ENCODE results near the gene MRPL18.
"Not testable (repeated sequence)": the region's sequence is repeated elsewhere in the genome, so short reads cannot be mapped to it uniquely, and the experiment has no call there.

MRPL18 gene

DNA sequence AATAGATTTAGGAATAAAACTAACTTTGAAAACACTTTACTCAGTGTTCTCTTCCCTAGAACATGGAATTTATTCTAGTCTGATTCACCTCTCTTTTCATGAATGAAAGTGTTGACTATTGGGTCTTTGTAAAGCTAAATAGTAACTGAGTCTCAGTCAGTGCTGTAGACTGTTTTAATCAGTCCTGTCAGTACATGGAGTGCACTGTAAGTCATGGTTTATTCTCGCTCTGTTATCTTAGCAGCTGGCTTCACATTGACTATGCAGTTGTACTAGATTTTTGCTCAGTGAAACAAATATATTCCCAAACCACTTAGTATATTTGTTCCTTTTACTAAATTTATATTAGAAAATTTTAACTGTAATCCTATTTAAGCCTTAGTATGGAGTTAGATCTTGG is 43.5 kb upstream of the MRPL18 start:
- Histone ChIP-seq H3K4me3 (replicated peaks; ENCODE audit: insufficient read depth, low read length) (no peak overlapping the region), H3K27ac (replicated peaks) (no peak overlapping the region), H3K27me3 (ENCODE audit: insufficient read depth, poor library complexity, severe bottlenecking) (no peaks in the 10 kb centered on the region)
- TF ChIP-seq, protein P1, sequence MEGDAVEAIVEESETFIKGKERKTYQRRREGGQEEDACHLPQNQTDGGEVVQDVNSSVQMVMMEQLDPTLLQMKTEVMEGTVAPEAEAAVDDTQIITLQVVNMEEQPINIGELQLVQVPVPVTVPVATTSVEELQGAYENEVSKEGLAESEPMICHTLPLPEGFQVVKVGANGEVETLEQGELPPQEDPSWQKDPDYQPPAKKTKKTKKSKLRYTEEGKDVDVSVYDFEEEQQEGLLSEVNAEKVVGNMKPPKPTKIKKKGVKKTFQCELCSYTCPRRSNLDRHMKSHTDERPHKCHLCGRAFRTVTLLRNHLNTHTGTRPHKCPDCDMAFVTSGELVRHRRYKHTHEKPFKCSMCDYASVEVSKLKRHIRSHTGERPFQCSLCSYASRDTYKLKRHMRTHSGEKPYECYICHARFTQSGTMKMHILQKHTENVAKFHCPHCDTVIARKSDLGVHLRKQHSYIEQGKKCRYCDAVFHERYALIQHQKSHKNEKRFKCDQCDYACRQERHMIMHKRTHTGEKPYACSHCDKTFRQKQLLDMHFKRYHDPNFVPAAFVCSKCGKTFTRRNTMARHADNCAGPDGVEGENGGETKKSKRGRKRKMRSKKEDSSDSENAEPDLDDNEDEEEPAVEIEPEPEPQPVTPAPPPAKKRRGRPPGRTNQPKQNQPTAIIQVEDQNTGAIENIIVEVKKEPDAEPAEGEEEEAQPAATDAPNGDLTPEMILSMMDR (IDR thresholded peaks at IDR 0.05; ENCODE audit: insufficient read depth, low read length): no peak
- TF ChIP-seq GABPA (IDR thresholded peaks at IDR 0.05; ENCODE audit: low read depth) (no peak), POLR2AphosphoS5 (IDR thresholded peaks at IDR 0.05; ENCODE audit: low read depth) (no peak), SPI1 (IDR thresholded peaks at IDR 0.05; ENCODE audit: borderline replicate concordance, low read depth) (no peak)
- TF ChIP-seq, protein P2, sequence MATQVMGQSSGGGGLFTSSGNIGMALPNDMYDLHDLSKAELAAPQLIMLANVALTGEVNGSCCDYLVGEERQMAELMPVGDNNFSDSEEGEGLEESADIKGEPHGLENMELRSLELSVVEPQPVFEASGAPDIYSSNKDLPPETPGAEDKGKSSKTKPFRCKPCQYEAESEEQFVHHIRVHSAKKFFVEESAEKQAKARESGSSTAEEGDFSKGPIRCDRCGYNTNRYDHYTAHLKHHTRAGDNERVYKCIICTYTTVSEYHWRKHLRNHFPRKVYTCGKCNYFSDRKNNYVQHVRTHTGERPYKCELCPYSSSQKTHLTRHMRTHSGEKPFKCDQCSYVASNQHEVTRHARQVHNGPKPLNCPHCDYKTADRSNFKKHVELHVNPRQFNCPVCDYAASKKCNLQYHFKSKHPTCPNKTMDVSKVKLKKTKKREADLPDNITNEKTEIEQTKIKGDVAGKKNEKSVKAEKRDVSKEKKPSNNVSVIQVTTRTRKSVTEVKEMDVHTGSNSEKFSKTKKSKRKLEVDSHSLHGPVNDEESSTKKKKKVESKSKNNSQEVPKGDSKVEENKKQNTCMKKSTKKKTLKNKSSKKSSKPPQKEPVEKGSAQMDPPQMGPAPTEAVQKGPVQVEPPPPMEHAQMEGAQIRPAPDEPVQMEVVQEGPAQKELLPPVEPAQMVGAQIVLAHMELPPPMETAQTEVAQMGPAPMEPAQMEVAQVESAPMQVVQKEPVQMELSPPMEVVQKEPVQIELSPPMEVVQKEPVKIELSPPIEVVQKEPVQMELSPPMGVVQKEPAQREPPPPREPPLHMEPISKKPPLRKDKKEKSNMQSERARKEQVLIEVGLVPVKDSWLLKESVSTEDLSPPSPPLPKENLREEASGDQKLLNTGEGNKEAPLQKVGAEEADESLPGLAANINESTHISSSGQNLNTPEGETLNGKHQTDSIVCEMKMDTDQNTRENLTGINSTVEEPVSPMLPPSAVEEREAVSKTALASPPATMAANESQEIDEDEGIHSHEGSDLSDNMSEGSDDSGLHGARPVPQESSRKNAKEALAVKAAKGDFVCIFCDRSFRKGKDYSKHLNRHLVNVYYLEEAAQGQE (IDR thresholded peaks at IDR 0.05; ENCODE audit: insufficient replicate concordance, low read depth): no peak
- DNase-seq (ENCODE audit: low read depth in 1 of 2, low spot score in 1 of 2): no peak

DNA sequence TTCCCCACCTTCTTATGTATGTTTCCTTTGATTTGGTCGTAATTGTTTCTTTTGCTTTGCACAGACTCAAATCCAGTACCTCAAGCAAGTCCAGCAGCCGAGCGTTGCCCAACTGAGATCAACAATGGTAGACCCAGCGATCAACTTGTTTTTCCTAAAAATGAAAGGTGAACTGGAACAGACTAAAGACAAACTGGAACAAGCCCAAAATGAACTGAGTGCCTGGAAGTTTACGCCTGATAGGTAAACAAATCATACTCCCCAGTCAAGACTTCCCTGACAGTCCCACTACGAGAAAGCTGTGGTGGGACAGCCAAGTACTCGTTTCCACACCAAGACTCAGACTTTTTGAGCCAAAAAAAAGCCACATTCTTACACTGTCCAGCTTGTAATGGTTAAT is 42.1 kb upstream of the MRPL18 start:
- not testable (repeated sequence) for DNase-seq (ENCODE audit: low read depth in 1 of 2, low spot score in 1 of 2); H3K4me3 ChIP-seq (replicated peaks; ENCODE audit: insufficient read depth, low read length); H3K27ac ChIP-seq (replicated peaks); H3K27me3 ChIP-seq (ENCODE audit: insufficient read depth, poor library complexity, severe bottlenecking)

DNA sequence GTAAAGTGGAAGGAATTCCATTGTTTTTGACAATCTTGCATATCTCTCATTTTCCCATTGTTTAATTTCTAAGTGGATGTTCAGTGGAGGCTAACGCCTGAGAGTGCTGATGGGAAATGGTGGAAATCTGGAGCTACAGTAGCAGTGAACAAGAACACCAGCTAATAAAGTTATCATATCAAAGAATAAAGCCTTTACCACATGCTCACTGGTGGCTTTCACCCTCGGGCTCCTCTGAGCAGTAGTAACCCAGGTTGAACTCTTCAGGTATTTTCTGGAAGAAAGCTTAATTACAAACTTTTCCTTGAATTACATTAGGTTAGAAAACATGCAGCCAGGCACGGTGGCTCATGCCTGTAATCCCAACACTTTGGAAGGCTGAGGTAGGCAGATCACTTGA is 38.8 kb upstream of the MRPL18 start:
- no peak overlapping the region for H3K27ac ChIP-seq (replicated peaks)
- TF ChIP-seq SPI1 (IDR thresholded peaks at IDR 0.05; ENCODE audit: borderline replicate concordance, low read depth) (no peak), POLR2AphosphoS5 (IDR thresholded peaks at IDR 0.05; ENCODE audit: low read depth) (0 out of 2 replicates have a peak, but pooled peaks have one; percentile 21)
- TF ChIP-seq, protein P1 (IDR thresholded peaks at IDR 0.05; ENCODE audit: insufficient read depth, low read length): no peak
- DNase-seq (ENCODE audit: low read depth in 1 of 2, low spot score in 1 of 2): no peak
- H3K4me3 ChIP-seq (replicated peaks; ENCODE audit: insufficient read depth, low read length): no peak overlapping the region
- no peaks in the 10 kb centered on the region for H3K27me3 ChIP-seq (ENCODE audit: insufficient read depth, poor library complexity, severe bottlenecking)

DNA sequence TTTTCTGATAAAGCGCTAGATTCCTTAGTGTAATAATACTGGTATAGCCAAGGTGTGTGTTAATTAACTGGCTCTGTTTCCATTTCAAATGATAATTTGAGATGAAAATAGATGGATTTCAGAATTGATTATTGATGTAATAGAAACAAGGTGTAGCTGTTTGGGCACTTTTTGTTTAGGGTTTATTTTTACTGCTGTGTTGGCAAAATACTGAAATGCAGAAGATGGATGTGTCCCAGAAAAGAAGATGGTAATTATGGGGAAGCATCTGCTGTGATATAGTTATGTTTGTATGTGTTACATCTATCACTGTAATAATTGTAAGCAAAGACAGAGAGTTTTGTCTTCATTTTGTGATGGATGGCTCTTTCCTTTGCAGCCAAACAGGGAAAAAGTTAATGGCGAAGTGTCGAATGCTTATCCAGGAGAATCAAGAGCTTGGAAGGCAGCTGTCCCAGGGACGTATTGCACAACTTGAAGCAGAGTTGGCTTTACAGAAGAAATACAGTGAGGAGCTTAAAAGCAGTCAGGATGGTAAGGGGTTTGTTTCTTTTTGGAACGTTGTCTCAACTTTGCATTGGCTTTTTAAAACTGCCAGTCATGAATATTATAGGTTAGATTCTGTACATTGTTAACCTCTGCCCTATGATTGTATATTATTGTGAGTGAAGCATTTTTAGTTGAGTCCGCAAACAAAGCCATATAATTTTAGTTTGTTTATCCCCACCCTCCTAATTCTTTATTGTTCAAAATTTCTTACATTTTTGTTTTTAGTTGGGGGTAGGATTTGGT is 37.0 kb upstream of the MRPL18 start:
- DNase-seq (ENCODE audit: low read depth in 1 of 2, low spot score in 1 of 2): no peak
- no peak overlapping the region for H3K4me3 ChIP-seq (replicated peaks; ENCODE audit: insufficient read depth, low read length)
- TF ChIP-seq SPI1 (IDR thresholded peaks at IDR 0.05; ENCODE audit: borderline replicate concordance, low read depth) (no peak), GABPA (IDR thresholded peaks at IDR 0.05; ENCODE audit: low read depth) (no peak), POLR2AphosphoS5 (IDR thresholded peaks at IDR 0.05; ENCODE audit: low read depth) (no peak)
- TF ChIP-seq, protein P2 (IDR thresholded peaks at IDR 0.05; ENCODE audit: insufficient replicate concordance, low read depth): no peak
- TF ChIP-seq, protein P1 (IDR thresholded peaks at IDR 0.05; ENCODE audit: insufficient read depth, low read length): no peak
- H3K27me3 ChIP-seq (ENCODE audit: insufficient read depth, poor library complexity, severe bottlenecking): no peaks in the 10 kb centered on the region
- H3K27ac ChIP-seq (replicated peaks): no peak overlapping the region
